HG03139 (cell line): ENCODE measurements around the gene POMT1.
"Not testable (repeated sequence)": the region's sequence is repeated elsewhere in the genome, so short reads cannot be mapped to it uniquely, and the experiment has no call there.

Experiments used
- ATAC-seq: cut with Tn5 transposase; IDR thresholded peaks from one replicate; pipeline ENCODE4 v1.9.1; 2021; ENCODE audit not compliant: unreplicated experiment

POMT1 gene

DNA sequence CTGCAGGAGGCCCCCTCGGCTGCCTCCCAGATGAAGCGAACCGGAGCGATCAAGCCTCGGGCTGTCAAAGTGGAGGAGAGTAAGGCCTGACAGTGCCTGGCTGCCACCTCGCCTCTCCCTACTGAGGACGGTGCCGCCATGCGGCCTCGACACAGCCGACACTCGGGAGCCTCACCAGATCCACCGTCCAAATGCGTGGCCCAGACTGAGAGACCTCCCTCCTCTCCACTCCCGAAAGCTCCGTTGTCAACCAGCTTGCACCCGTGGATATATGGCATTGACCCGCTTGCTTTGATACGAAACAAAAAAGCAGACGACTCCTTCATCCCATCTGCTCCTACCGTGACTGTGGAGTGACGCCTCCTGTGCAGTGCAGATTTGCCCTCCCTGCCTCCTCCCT lies 6.9 kb upstream of the POMT1 start:
- no peak for ATAC-seq

DNA sequence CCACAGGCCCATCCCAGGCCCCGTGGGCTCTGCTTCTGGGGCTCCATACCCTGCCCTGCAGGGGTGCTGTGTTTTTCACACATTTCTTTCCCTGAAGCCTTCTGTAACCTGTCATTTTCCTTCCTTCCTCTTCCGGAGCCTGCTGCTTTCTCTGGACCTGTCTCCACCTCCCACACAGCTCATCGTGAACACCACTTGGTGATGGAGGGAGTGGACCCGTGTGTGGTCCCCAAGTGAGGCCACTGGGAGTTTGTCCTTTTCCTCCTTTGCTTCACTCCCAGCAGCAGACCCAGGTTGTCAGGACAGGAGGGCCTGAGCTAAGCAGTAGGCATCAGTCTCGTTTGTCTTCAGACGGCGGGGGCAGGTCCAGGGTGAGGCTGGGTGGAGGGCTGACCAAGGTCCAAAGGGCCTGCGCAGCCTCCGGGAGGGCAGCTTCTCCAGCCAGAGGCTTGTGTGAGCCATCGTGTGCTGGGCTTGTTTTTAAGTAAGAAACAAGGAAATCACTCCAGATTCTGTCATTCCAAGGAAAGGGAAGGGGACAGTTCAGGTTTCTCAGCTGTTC lies 5.8 kb upstream of the POMT1 start:
- ATAC-seq, result no peak

DNA sequence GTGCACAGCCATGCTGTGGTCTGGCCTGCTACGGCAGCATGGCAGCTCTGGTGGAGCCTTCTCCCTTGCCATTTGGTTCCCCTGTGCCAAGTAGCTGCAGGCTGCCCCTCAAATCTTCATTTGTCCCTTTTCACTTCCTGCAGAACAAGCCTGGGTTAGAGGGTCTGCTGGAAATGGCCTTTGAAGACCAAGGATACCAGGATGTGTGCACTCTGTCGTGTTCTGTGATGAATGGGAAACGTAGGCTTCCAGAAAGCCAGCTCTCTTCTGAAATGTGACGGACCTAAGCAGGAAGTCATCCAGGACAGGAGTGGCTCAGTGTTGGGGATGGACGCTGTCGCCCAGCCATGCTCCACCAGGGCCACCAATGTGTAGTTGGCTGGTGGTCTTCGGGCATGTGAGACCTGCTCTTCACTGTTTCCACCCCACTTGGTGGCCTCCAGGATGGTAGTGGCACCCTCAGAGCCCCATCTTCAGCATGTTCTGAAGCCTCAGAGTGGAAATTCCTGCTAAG lies 3.4 kb upstream of the POMT1 start:
- no peak for ATAC-seq

DNA sequence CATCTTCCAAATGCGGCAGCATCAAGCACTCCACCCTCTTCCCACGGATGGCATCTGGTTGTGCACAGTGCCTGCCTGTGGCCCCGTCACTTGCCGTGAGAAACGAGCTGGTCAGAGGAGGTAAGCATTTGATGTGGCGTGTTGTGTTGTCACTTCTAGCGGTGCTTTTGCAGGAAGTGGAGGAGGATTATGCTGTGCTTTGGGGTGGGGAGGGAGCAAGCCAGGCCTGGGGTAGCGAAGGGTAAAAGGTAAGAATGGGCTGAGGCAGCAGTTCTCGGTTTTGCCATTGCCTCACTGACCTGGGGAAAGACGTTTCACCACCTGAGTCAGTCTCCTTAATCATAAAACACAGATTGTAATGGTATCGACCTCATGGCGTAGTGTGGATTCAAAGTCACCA lies 2.3 kb upstream of the POMT1 start:
- ATAC-seq, result no peak

DNA sequence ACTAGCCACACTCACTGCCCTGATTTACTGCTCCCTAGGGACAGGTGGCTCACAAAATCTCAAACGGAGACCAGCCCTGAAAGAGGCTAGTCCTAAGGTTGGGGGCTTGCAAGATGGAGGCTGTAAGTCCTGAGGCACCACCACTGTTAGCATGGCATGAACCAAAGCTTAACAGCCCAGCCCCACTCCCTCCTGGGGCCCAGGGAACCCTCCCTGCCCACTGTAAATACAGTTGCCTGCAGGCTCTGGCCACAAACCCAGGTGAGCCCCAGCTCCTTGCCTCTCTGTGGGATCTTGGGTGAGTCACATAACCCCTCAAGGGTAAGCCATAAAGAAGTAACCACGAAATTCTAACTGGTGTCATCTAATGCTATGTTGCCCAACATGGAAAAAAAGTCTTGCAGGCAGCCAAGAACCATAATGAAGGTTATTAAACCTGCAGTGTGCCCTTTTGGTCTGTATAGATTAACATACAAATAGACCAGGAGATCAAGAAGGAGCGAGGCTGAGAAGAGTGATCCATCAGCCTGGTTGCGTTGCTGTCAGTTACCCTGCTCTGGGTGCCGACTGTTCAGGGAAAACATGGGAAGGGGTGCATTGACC lies 1.7 kb upstream of the POMT1 start:
- no peak for ATAC-seq

DNA sequence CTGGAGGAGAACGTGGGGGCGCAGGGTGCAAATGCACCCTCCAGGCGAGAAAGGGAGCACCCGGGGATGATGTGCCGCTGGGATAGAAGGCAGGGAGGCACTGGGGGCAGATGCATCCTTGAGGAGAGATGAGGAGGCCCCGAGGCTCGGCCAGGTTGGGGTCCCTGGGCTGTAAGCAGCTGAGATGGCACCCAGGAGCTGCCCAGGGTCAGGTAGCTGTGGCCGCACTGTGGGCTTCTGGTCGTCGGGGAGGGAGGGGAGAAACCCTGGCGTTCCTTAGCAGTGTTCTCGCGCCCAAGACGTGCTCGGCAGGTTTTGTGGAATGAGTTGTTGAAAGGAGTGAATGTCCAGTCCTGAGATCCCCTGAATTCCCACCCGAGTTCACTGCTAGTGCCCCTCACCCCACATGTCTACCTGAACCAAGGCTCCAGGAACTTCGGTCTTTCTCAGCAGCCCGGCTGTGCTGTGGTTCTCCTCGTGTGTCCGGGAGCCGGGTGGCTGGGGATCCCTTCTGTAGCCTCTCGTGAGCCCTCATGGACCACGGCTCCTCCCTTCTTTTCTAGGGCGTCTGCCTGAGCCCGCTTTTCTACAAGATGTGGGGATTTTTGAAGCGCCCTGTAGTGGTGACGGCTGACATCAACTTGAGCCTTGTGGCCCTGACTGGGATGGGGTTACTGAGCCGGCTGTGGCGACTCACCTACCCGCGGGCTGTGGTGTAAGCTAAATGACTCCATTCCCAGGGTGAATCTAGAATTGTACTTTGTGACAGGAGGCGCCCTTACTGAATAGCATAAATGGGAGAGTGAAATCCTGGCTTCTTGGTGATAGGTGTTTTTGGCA lies 1.1 kb downstream of the POMT1 start:
- ATAC-seq, result no peak

DNA sequence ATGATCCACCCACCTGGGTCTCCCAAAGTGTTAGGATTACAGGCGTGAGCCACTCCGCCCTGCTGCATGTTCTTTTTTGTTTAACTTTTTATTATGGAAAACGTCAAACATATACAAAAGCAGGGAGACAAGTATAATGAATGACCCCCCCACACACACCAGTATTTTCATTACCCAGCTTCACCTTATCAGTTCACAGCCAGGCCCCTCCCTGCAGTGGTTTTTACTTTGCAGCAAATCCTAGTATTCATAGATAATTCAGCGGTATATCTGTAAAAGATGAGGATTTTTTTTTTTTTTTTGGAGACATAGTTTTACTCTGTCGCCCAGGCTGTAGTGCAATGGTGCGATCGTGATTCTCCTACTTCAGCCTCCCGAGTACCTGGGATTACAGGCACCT lies 2.3 kb downstream of the POMT1 start:
- no peak for ATAC-seq

DNA sequence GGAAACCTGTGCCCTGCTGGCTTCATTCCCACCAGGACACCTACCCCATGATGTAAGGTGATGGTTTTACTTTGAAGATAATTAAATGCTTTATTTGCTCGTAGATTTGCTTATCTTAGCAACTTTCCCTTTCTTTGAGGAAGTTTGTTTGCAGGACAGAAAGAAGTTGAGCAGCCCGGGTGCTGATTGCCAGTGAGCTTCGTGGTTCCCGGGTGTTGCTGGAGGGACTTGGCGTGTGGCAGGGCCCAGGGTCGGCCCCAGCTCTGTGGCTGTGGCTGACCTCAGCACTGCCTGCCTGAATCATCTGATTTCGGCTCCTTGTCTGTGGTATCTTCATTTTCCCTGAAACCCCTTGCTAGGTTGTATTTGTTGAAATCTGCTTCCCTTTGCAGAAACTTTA lies 8.7 kb downstream of the POMT1 start:
- ATAC-seq, result no peak

DNA sequence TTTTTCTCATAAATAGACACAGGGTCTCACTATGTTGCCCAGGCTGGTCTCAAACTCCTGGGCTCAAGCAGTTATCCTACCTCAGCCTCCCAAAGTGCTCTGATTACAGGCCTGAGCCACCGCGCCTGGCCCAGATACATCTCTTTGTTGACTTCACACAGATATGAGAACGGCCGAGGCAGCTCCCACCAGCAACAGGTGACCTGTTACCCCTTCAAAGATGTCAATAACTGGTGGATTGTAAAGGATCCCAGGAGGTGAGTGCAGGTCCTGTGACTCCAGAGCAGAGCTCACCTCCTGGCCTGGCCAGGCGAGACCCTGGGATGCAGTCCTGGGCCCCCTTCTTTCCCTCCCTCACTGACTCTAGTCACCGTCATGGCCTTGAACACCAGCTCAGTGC lies 9.2 kb downstream of the POMT1 start:
- ATAC-seq, result no peak

DNA sequence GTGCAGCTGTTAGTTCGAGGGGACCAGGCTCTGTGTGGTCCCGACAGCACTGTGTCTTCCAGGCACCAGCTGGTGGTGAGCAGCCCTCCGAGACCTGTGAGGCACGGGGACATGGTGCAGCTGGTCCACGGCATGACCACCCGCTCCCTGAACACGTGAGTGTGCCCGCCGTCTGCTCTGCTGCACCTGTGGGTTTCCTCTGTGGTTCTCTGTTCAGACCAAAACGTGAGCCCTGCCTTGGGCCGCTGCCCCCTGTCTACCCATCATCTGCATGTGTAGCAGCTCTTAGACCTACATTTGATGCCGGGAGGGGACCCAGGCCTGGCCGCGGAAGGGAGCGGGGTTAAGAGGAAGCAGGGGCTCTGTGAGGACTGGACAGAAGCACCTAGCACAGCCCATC lies 10.5 kb downstream of the POMT1 start:
- ATAC-seq, result no peak

DNA sequence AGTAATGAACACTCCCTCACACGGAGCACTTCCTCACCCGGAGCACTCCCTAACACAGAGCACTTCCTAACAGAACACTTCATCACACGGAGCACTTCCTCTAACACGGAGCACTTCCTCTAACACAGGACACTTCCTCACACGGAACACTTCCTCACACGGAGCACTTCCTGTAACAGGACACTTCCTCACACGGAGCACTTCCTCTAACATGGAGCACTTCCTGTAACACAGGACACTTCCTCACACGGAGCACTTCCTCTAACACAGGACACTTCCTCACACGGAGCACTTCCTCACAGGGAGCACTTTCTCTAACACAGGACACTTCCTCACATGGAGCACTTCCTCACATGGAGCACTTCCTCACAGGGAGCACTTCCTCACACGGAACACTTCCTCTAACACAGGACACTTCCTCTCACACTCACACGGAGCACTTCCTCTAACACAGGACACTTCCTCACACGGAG lies 12.9 kb downstream of the POMT1 start:
- ATAC-seq, result not testable (repeated sequence)

DNA sequence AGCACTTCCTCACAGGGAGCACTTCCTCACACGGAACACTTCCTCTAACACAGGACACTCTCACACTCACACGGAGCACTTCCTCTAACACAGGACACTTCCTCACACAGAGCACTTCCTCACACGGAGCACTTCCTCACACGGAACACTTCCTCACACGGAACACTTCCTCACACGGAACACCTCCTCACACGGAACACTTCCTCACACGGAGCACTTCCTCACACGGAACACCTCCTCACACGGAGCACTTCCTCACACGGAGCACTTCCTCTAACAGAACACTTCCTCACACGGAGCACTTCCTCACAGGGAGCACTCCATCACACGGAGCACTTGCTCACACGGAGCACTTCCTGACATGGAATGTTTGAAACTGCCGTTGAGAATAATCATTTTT lies 13.4 kb downstream of the POMT1 start:
- ATAC-seq, result no peak

DNA sequence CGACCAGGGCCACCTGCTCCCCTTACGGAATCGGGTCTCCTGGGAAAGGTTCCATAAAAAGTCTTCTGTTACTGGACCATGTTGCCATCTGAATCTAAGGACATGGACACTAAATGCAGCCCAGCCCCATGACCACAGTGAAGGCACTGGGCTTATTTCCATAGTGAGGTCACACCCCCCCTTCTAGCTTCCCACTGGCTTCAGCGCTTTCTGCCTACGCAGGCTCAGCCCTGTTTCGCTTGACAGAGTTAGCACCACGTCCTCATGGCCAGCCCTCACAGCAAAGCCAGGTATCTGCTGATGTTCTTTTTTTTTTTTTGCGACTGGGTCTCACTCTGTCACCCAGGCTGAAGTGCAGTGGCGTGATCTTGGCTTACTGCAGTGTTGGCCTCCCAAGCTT lies 14.2 kb downstream of the POMT1 start:
- no peak for ATAC-seq

DNA sequence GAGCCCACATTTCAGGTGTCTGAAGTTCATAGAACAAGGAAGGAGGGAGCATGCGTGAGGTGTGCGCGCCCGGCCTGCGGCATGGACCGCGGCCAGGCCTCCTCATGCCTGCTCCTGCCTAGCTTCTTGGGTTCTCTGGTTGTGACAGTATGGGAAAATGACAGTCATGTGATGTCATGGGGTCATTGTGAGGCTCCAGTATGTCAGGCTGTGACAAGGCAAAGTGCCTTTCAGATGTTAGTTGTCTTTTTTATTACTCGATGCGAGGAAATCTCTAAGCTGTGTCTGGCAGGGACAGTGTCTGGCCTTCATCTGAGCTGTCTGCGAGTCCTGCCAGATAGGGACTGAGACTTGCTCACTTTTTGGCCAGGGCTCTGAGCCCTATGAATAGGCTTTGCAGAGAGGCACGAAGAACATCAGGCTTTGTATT lies 15.1 kb downstream of the POMT1 start:
- ATAC-seq, result no peak

DNA sequence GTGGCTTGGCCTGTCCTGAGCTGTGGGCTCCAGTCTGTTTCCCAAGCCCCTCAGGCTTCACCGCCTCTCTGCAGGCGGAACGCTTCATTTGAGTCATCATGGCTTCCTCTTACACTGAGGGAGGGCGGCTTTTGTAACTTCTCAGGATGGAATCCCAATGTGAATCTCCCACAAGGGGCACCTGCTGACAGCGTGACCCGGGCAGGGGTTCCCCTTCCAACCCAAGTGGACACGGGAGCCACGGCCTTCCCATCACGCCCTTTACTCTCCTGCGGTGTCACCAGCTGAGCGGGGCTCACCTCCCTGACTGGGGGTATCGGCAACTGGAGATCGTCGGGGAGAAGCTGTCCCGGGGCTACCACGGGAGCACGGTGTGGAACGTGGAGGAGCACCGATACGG lies 15.8 kb downstream of the POMT1 start:
- ATAC-seq, result no peak

DNA sequence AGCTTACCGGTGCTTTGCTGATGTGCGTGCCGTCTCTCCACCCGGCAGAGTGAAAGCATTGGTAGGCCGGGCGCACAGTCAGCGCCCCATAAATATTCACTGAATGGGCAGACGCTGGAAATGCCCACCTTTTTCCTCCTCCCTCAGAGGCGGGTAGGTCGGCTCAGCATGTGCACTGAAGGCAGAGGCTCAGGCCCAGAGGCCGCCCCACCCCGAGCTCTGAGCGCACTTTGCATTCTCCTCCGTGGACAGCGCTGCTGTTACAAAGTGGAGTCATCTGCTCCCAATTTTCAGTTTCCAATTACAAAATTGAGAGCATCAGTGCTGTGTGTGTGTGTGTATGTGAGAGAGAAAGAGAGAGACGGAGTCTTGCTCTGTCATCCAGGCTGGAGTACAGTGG lies 17.8 kb downstream of the POMT1 start:
- ATAC-seq, result no peak

DNA sequence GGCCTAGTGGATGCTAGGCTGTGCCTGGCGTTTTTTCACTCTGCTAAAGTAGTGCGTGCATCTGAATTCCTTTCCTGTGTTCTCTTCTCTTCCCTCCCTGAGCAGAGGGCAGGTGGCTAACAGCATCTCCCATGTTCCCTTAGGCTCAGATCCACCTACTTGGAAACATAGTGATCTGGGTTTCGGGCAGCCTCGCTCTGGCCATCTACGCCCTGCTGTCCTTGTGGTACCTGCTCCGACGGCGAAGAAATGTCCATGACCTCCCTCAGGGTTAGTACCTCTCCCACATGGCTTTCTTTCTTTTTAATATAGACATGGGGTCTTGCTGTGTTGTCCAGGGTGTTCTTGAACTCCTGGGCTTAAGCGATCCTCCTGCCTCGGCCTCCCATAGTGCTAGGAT lies 18.5 kb downstream of the POMT1 start:
- no peak for ATAC-seq

DNA sequence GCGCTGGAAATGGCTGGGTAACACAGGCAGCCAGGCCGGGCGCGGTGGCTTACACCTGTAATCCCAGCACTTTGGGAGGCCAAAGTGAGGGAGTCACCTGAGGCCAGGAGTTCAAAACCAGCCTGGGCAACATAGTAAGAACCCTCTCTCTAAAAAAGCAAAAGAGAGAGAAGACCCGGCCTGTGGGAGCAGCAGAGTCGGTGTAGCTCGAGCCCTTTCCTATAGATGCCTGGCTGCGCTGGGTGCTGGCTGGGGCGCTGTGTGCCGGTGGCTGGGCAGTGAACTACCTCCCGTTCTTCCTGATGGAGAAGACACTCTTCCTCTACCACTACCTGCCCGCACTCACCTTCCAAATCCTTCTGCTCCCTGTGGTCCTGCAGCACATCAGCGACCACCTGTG lies 19.1 kb downstream of the POMT1 start:
- ATAC-seq, result no peak

DNA sequence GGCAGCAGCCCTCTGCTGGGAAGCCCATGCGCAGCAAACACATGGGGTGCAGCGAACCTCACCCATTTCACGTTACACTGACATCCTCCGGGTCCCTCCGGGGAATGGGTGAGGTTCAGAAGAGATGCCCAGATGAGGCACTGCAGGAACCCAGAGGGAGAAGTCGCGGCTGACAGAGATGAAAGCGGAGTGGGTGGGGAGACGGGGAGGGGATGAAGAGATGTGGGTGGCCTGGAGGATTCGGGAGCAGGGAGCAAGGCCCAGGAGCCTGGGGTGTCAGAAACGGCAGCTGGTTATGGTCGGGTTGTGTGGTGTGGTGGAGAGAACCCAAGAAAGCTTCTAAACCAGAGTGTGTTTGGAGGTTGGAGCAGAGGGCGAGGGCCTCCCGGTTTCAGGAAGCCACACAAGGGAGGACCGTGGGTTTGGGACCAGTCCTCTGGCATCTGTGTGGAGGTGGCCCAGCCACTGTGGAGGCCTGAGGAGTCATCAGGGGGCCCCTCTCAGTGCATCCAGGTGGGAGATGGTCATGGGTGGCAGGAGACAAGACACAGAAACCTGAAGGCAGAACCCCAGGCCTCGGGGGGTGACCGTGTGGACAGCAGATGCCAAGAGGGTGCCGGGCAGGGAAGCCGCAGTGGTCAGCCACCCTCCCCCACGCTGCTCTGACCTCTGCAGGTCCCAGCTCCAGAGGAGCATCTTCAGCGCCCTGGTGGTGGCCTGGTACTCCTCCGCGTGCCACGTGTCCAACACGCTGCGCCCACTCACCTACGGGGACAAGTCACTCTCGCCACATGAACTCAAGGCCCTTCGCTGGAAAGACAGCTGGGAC lies 19.8 kb downstream of the POMT1 start:
- ATAC-seq, result no peak

DNA sequence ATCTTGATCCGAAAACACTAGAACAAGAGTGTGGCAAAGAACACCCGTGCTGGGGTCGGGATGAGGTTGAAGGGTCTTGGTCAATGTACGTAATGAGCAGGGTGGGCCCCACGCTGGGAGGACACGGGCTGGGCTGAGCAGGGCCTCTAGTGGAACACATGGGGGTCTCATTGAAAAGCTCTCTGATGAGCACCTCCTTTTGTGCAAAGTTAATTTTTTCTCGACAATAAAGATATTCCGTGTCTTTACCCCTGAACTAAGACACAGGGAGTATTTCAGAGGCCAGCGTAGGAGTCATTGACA lies 20.3 kb downstream of the POMT1 start:
- no peak for ATAC-seq
